Ovary (tissue), 9 donors: ENCODE data around the gene DENND1A. TPM values are rescaled to one million over a fixed set of nuclear protein-coding genes. Genes with fewer than 3 reads are reported as not detected.

ENCODE experiments used
- DNase-seq, 5 donors: peaks; one replicate each; pipeline ENCODE4 v3.0.0-alpha.2; 2019 to 2020
- H3K27ac ChIP-seq, 2 donors: fragments of 200-600 bp; one replicate each; pipeline versions ENCODE4 v1.5.1 to v1.8.0; 2019 to 2022
- H3K27me3 ChIP-seq: fragments of 200-600 bp; one replicate; pipeline ENCODE4 v1.8.0; 2022
- H3K36me3 ChIP-seq: fragments of 200-600 bp; sonication (generic); one replicate; pipeline ENCODE4 v1.5.1; 2019
- H3K4me1 ChIP-seq: one replicate; pipeline ENCODE4 v1.8.1; 2013; ENCODE audit warnings: mild to moderate bottlenecking, moderate library complexity; ENCODE audit not compliant: insufficient read depth
- H3K4me3 ChIP-seq: fragments of 200-600 bp; sonication (generic); one replicate; pipeline ENCODE4 v1.5.1; 2017
- H3K9me3 ChIP-seq, 2 donors: fragments of 200-600 bp in 1 of 2; sonication (generic) in 1 of 2; one replicate each; pipeline versions ENCODE4 v1.5.1 to v1.8.1; 2013 to 2019; ENCODE audit warnings: mild to moderate bottlenecking in 1 of 2, moderate library complexity in 1 of 2
- CTCF ChIP-seq, 3 donors: fragments of 450-650 bp in 2 of 3; fragments of 200-600 bp in 1 of 3; IDR thresholded peaks; one replicate each; pipeline versions ENCODE4 v1.5.1 to v1.8.0; 2016 to 2022; ENCODE audit warnings: antibody characterized with exemption in 3 of 3, mild to moderate bottlenecking in 1 of 3
- EP300 ChIP-seq: sonication (generic); formaldehyde crosslinking; IDR thresholded peaks from one replicate; pipeline ENCODE4 v1.6.1; 2017; ENCODE audit warnings: antibody characterized with exemption
- POLR2A ChIP-seq: fragments of 450-650 bp; IDR thresholded peaks from one replicate; pipeline ENCODE4 v1.6.1; 2017; ENCODE audit warnings: antibody characterized with exemption, mild to moderate bottlenecking, moderate library complexity
- WGBS, 3 donors: extraction: QIAGEN DNeasy Blood & Tissue Kit in 1 of 3; methylation state at CpG; one replicate each; pipeline versions ENCODE4 v1.1.5 to v1.1.7; 2013 to 2017; 5-methylcytosine and 5-hydroxymethylcytosine counted together
- intact Hi-C, 4 donors: fragments of 100-400 bp; cut with DNase I; formaldehyde crosslinking; loops; one replicate each; pipeline versions ENCODE4 v1.11.0 to v1.15.1; 2022 to 2023
- polyA plus RNA-seq, 2 donors: library from polyadenylated mRNA; stranded (reverse); fragments of 200-250 nt in 1 of 2; fragments of 350-450 nt in 1 of 2; fragmentation: Illumina TruSeq in 1 of 2; extraction: RNeasy Lipid Tissue Mini Kit (QIAGEN cat#74804) in 1 of 2; gene quantifications; one replicate each; pipeline ENCODE4 v1.2.3, GENCODE V29; 2013 to 2014
- total RNA-seq, 7 donors: library from RNA; depleted of rRNA in 2 of 7; stranded (reverse); fragments of >200 nt in 2 of 7; fragmentation: NEBNext Ultra II Directional in 3 of 7; extraction: Animal tissue kit (Norgen Biotek cat#: 25700) in 3 of 7; gene quantifications; one replicate each; pipeline versions ENCODE4 v1.1.0 to v1.2.4, GENCODE V29; 2016 to 2023
- donor health status: DM: no; HTN: no; CAD: no; lungs with moderate emphysema.
- donor health status: DM: no; HTN: no; CAD: no.
- donor health status: Bipolar disorder and iron deficiency.
- donor health status: DM: yes; HTN: yes; CAD: no.
- donor health status: DM: no; HTN: no; CAD: no.
- donor health status: DM: yes; HTN: yes; CAD: no.

Gene DENND1A
- total and polyA plus RNA-seq, 9 donors: 10.4 to 24.5 (median 17.1) TPM

- H3K36me3 ChIP-seq: no peaks in the 10 kb centered on the region
- intact Hi-C loops: no loop called here
- H3K4me3 ChIP-seq: no peak overlapping the region
- no peak for TF ChIP-seq EP300
- DNase-seq: no peak
- H3K27ac ChIP-seq: no peak overlapping the region
- H3K4me1 ChIP-seq: peaks cover 8% of the 10 kb centered on the region
- WGBS, 3 donors: 20 to 44% (median 24%) methylated on average over 4 of the region's 4 CpGs
- no peaks in the 10 kb centered on the region for H3K9me3 ChIP-seq
- no peaks in the 10 kb centered on the region for H3K27me3 ChIP-seq
Observed at GRCh38 chr9:123761905-123762605, 167.9 kb downstream of the DENND1A start.

- no peak overlapping the region for H3K27ac ChIP-seq
- H3K4me1 ChIP-seq: peaks cover 10% of the 10 kb centered on the region
- WGBS, 3 donors: 59 to 73% (median 66%) methylated on average over 3 of the region's 3 CpGs
- H3K9me3 ChIP-seq: no peaks in the 10 kb centered on the region
- H3K36me3 ChIP-seq: no peaks in the 10 kb centered on the region
- no peak for TF ChIP-seq EP300
- TF ChIP-seq POLR2A: no peak
- TF ChIP-seq CTCF (IDR thresholded peaks at IDR 0.05): no peak
- intact Hi-C loops: no loop called here
- no peak for DNase-seq
- no peak overlapping the region for H3K4me3 ChIP-seq
- no peaks in the 10 kb centered on the region for H3K27me3 ChIP-seq
Observed at GRCh38 chr9:123757960-123758359, 172.0 kb downstream of the DENND1A start.

- Histone ChIP-seq H3K4me1 (peaks cover 10% of the 10 kb centered on the region), H3K27ac (no peak overlapping the region), H3K27me3 (no peaks in the 10 kb centered on the region), H3K4me3 (no peak overlapping the region), H3K9me3 (no peaks in the 10 kb centered on the region), H3K36me3 (no peaks in the 10 kb centered on the region)
- WGBS, 3 donors: 10 to 18% (median 14%) methylated on average over 6 of the region's 6 CpGs
- DNase-seq: peak in 2 of 5 donors; percentile 23 to 26
- TF ChIP-seq CTCF (IDR thresholded peaks at IDR 0.05) (no peak), EP300 (no peak), POLR2A (no peak)
- intact Hi-C loops: no loop called here
Observed at GRCh38 chr9:123757547-123757946, 172.4 kb downstream of the DENND1A start.

GRCh38 chr9:123756484-123757106 is 173.3 kb downstream of the DENND1A start:
- 79 to 87% (median 84%) methylated on average over 4 of the region's 4 CpGs for WGBS, 3 donors
- H3K27me3 ChIP-seq: no peaks in the 10 kb centered on the region
- intact Hi-C loops: no loop called here
- no peak for DNase-seq
- peaks cover 6% of the 10 kb centered on the region for H3K4me1 ChIP-seq
- no peak overlapping the region for H3K27ac ChIP-seq
- no peaks in the 10 kb centered on the region for H3K9me3 ChIP-seq
- no peaks in the 10 kb centered on the region for H3K36me3 ChIP-seq
- no peak overlapping the region for H3K4me3 ChIP-seq
- TF ChIP-seq POLR2A: no peak
- TF ChIP-seq EP300: no peak
- no peak for TF ChIP-seq CTCF (IDR thresholded peaks at IDR 0.05)

GRCh38 chr9:123753669-123754258 is 176.2 kb downstream of the DENND1A start:
- Histone ChIP-seq H3K4me1 (peaks cover 8% of the 10 kb centered on the region), H3K9me3 (no peaks in the 10 kb centered on the region), H3K27ac (no peak overlapping the region), H3K36me3 (no peaks in the 10 kb centered on the region), H3K4me3 (no peak overlapping the region), H3K27me3 (no peaks in the 10 kb centered on the region)
- no peak for TF ChIP-seq EP300
- TF ChIP-seq CTCF (IDR thresholded peaks at IDR 0.05): no peak
- no peak for TF ChIP-seq POLR2A
- intact Hi-C loops: no loop called here
- WGBS, 3 donors: 78 to 89% (median 79%) methylated on average over 2 of the region's 2 CpGs
- DNase-seq: no peak
